NCI-H1417 treated with DMSO at 0.1 percent for 48 hours (cell line): ENCODE results near the gene HCRTR1.

Experiments used
- DNase-seq: peaks from one replicate; lab custom pipeline; 2025; lab: John Stamatoyannopoulos, UW

Gene HCRTR1

GRCh38 chr1:31617218-31617915 is at the start of gene HCRTR1:
Gene HCRTR1 (plus strand): TSS chr1:31617689. CDS start chr1:31619193, 1,504 bp downstream.
- DNase-seq = no peak

- no peak for DNase-seq
Observed at GRCh38 chr1:31567956-31568570, 49.4 kb upstream of the HCRTR1 start.

GRCh38 chr1:31568895-31569595 is 48.4 kb upstream of the HCRTR1 start:
- no peak for DNase-seq

GRCh38 chr1:31569596-31570173 is 47.8 kb upstream of the HCRTR1 start:
- DNase-seq = no peak

GRCh38 chr1:31570228-31570627 is 47.3 kb upstream of the HCRTR1 start:
- DNase-seq = no peak

- no peak for DNase-seq
Observed at GRCh38 chr1:31570906-31571305, 46.6 kb upstream of the HCRTR1 start.

GRCh38 chr1:31571340-31572295 is 45.9 kb upstream of the HCRTR1 start:
- no peak for DNase-seq

GRCh38 chr1:31572323-31573104 is 45.0 kb upstream of the HCRTR1 start:
- DNase-seq = no peak

- DNase-seq = no peak
Observed at GRCh38 chr1:31573261-31573660, 44.2 kb upstream of the HCRTR1 start.

GRCh38 chr1:31574749-31575368 is 42.6 kb upstream of the HCRTR1 start:
- no peak for DNase-seq

GRCh38 chr1:31575369-31576140 is 41.9 kb upstream of the HCRTR1 start:
- no peak for DNase-seq

GRCh38 chr1:31576201-31576669 is 41.3 kb upstream of the HCRTR1 start, which contains the start of gene TINAGL1:
Gene TINAGL1 (plus strand): TSS chr1:31576515. CDS start chr1:31577149, 634 bp downstream.
- DNase-seq = no peak

- DNase-seq = no peak
Observed at GRCh38 chr1:31576743-31577455, 40.6 kb upstream of the HCRTR1 start.

- DNase-seq = no peak
Observed at GRCh38 chr1:31577515-31578192, 39.8 kb upstream of the HCRTR1 start.

GRCh38 chr1:31579374-31579773 is 38.1 kb upstream of the HCRTR1 start:
- no peak for DNase-seq

GRCh38 chr1:31580513-31580870 is 37.0 kb upstream of the HCRTR1 start:
- no peak for DNase-seq

- no peak for DNase-seq
Observed at GRCh38 chr1:31580891-31581603, 36.4 kb upstream of the HCRTR1 start.
